Adrenal gland (tissue), 12 donors: ENCODE data around the gene UCN2. TPM values are rescaled to one million over a fixed set of nuclear protein-coding genes. Genes with fewer than 3 reads are reported as not detected.

Source experiments
- DNase-seq, 7 donors: peaks; one replicate each; pipeline ENCODE4 v3.0.0-alpha.2; 2019 to 2020
- H3K27ac ChIP-seq, 5 donors: fragments of 200-600 bp; sonication (generic) in 4 of 5; 1 replicate in 3 of 5; 2 replicates in 2 of 5; pipeline versions ENCODE4 v1.5.1 to v1.8.0; 2016 to 2020; ENCODE audit warnings: mild to moderate bottlenecking in 1 of 5
- H3K27me3 ChIP-seq: fragments of 200-600 bp; 2 replicates; pipeline ENCODE4 v1.8.0; 2021
- H3K36me3 ChIP-seq, 2 donors: fragments of 200-600 bp; replicated peaks in 1 of 2; 1 replicate in 1 of 2; 2 replicates in 1 of 2; pipeline versions ENCODE4 v1.5.1 to v1.8.0; 2018 to 2022
- H3K4me1 ChIP-seq, 2 donors: fragments of 200-600 bp; replicated peaks in 1 of 2; 1 replicate in 1 of 2; 2 replicates in 1 of 2; pipeline versions ENCODE4 v1.5.1 to v1.8.0; 2018 to 2021
- H3K4me3 ChIP-seq, 4 donors: fragments of 200-600 bp; sonication (generic) in 3 of 4; one replicate each; pipeline ENCODE4 v1.5.1; 2016 to 2018
- H3K9me3 ChIP-seq, 3 donors: fragments of 200-600 bp; sonication (generic) in 1 of 3; replicated peaks in 1 of 3; 1 replicate in 2 of 3; 2 replicates in 1 of 3; pipeline versions ENCODE4 v1.5.1 to v1.8.0; 2016 to 2021
- CTCF ChIP-seq, 6 experiments: fragments of 450-650 bp in 4 of 6; fragments of 200-600 bp in 2 of 6; sonication (generic) in 1 of 6; IDR thresholded peaks; 1 replicate in 5 of 6; 2 replicates in 1 of 6; pipeline versions ENCODE4 v1.5.1 to v1.8.0; 2016 to 2021; ENCODE audit warnings: antibody characterized with exemption in 6 of 6, mild to moderate bottlenecking in 2 of 6, moderate library complexity in 1 of 6
- POLR2A ChIP-seq, 2 donors: fragments of 450-650 bp; IDR thresholded peaks; one replicate each; pipeline ENCODE4 v1.6.1; 2017; ENCODE audit warnings: antibody characterized with exemption in 2 of 2, mild to moderate bottlenecking in 2 of 2, moderate library complexity in 1 of 2
- WGBS, 4 donors: extraction: QIAGEN DNeasy Blood & Tissue Kit in 2 of 4; methylation state at CpG; one replicate each; pipeline versions ENCODE4 v1.1.5 to v1.1.7; 2013 to 2017; 5-methylcytosine and 5-hydroxymethylcytosine counted together
- intact Hi-C, 2 donors: fragments of 100-400 bp; cut with DNase I; formaldehyde crosslinking; loops; one replicate each; pipeline versions ENCODE4 v1.14.1 to v1.15.0; 2022 to 2023
- polyA plus RNA-seq, 3 donors: library from polyadenylated mRNA; stranded (reverse); fragments of 200-250 nt in 2 of 3; fragments of 350-450 nt in 1 of 3; fragmentation: Illumina TruSeq in 1 of 3; extraction: RNeasy Lipid Tissue Mini Kit (QIAGEN cat#74804) in 1 of 3; gene quantifications; one replicate each; pipeline ENCODE4 v1.2.3, GENCODE V29; 2013 to 2014
- total RNA-seq, 9 donors: library from RNA; depleted of rRNA in 4 of 9; stranded (reverse); fragments of >200 nt in 4 of 9; fragments of 120-200 nt in 1 of 9; fragmentation: NEBNext Ultra II Directional in 1 of 9; extraction: Animal tissue kit (Norgen Biotek cat#: 25700) in 1 of 9; gene quantifications; one replicate each; pipeline versions ENCODE4 v1.1.0 to v1.2.4, GENCODE V29; 2013 to 2023
- donor health status: healthy with polysubstance abuse.
- donor health status: Bipolar disorder and iron deficiency.
- donor health status: DM: yes; HTN: yes; CAD: no.
- donor health status: DM: no; HTN: no; CAD: no.
- donor health status: DM: no; HTN: no; CAD: no.
- donor health status: DM: yes; HTN: yes; CAD: no.

The UCN2 gene
- total and polyA plus RNA-seq, 12 donors, result 0.14 to 0.32 (median 0.20) TPM; not detected in 9

DNA sequence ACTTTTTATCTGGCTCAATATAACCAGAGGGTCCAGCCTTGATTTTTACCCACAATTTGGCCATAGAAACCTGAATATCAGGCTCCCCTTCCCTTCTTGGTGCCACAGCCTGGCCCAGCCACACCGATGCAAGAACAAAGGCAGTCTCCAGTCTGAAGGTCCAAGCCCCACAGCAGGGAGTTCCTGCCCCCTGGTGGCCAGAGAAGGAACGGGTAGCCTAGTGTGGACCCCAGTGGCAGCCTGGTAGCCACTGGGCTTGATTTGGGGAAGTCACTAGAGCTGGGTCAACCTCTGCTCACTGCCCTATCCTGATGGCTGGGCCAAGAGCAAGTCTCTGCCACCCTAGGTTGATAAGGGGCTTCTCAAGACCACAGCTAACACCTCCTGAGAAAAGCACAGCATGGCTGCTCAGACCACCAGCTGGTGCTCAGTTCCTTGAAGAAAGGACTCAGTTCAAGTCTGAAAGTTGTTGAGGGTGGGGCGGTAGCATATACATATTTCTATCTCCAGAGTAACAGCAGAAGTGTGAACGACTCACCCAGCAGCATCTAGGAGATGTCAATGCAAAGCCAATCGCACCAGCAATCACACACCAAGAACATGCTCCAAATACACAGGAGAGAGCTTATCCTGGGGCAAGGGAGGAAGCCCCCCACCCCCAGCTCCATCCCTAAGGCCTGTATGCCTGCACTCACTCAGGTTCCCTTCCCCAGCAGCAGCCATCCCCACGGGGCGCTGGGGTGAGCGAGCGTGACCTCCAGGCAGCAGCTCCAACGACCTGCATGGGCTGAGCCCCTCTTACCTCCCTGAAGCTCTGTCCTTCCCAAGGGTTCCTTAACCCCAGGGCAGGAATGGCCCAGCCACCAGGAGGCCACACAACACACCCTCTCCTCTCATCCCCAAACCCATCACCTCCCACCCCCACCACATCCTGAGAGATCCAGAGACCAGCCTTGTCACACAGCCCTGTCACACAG lies 14.6 kb downstream of the UCN2 start:
- Histone ChIP-seq H3K4me3 (no peak overlapping the region), H3K4me1 (no peaks in the 10 kb centered on the region), H3K27me3 (no peaks in the 10 kb centered on the region), H3K27ac (no peak overlapping the region), H3K9me3 (no peaks in the 10 kb centered on the region), H3K36me3 (peaks cover 0 to 4% of the 10 kb centered on the region in 2 donors)
- intact Hi-C loops, result loop anchor here in 1 of 2 donors (2.0 kb wide), 1 partner anchor 84 kb away; no protein-coding TSS in a partner anchor
- no peak for TF ChIP-seq POLR2A (IDR thresholded peaks at IDR 0.05)
- TF ChIP-seq CTCF (IDR thresholded peaks at IDR 0.05), result peak; percentile 95 to 98 (median 96)
- peak; percentile 86 to 95 (median 88) for DNase-seq
- WGBS, 4 donors, result 50 to 66% (median 59%) methylated on average over 4 to 10 of the region's 10 CpGs

- H3K27me3 ChIP-seq, result no peaks in the 10 kb centered on the region
- peaks cover 0 to 4% of the 10 kb centered on the region in 2 donors for H3K36me3 ChIP-seq
- WGBS, 4 donors, result 65 to 74% (median 71%) methylated on average over 5 of the region's 5 CpGs
- TF ChIP-seq POLR2A (IDR thresholded peaks at IDR 0.05), result no peak
- no peak for TF ChIP-seq CTCF (IDR thresholded peaks at IDR 0.05)
- intact Hi-C loops, result loop anchor here in 1 of 2 donors (2.0 kb wide), 1 partner anchor 83 kb away; no protein-coding TSS in a partner anchor
- peaks cover 0 to 3% of the 10 kb centered on the region in 2 donors for H3K4me1 ChIP-seq
- H3K27ac ChIP-seq, result no peak overlapping the region
- no peak for DNase-seq
- no peaks in the 10 kb centered on the region for H3K9me3 ChIP-seq
- H3K4me3 ChIP-seq, result no peak overlapping the region
Observed at GRCh38 chr3:48548126-48548525, 15.5 kb downstream of the UCN2 start.

DNA sequence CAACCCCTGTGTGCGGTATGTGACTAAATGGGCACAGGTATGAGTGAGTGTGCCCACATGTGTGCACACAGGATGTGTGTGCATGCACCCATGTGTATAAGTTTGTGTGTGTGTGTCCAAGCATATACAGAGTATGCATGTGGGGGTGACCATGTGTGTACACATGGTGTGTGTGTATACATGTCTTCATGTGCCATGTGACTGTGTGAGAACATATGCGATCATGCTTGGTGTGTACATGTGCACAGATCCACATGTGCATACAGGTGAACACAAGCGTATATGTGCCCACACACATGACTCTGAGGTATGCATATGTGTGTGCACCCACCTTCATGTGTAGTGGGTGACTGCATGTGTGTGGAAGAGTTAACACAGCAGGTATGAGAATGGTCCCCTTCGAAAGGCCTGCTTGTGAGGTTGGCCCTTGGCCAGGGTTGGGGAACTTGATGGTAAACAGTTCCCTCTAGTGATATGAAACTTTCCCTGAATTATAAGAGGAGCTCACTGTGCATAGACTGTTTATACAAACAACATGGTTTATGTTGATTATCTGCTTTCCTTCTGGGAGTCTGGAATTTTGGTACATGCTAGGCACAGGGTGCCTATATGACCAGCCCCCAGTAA lies 17.3 kb downstream of the UCN2 start:
- Histone ChIP-seq H3K27ac (no peak overlapping the region), H3K4me1 (peaks cover 0 to 3% of the 10 kb centered on the region in 2 donors), H3K4me3 (no peak overlapping the region), H3K36me3 (peaks cover 0 to 4% of the 10 kb centered on the region in 2 donors), H3K27me3 (no peaks in the 10 kb centered on the region), H3K9me3 (no peaks in the 10 kb centered on the region)
- intact Hi-C loops, result no loop called here
- TF ChIP-seq POLR2A (IDR thresholded peaks at IDR 0.05) (no peak), CTCF (IDR thresholded peaks at IDR 0.05) (no peak)
- 35 to 79% (median 74%) methylated on average over 3 to 4 of the region's 4 CpGs for WGBS, 4 donors
- peak in 1 of 7 donors; percentile 21 for DNase-seq

DNA sequence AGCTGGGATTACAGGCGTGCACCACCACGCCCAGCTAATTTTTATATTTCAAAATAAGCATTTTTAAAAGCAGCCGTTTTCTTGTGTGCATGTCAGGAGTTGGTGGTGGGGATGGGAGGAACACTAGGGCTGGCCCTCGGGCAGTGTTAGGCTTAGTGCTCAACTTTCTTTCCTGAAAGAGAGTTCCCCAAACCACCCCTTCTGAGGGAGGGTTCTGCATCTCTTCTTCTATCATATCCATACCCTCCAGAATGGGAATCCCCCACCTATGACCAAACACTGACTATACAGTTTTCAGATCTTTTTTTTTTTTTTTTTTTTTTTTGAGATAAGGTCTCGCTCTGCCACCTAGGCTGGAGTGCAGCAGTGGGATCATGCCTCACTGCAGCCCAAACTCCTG lies 19.4 kb downstream of the UCN2 start:
- Histone ChIP-seq H3K27me3 (no peaks in the 10 kb centered on the region), H3K4me3 (no peak overlapping the region), H3K27ac (no peak overlapping the region), H3K9me3 (no peaks in the 10 kb centered on the region), H3K36me3 (peaks cover 0 to 4% of the 10 kb centered on the region in 2 donors), H3K4me1 (peaks cover 0 to 3% of the 10 kb centered on the region in 2 donors)
- TF ChIP-seq CTCF (IDR thresholded peaks at IDR 0.05) (no peak), POLR2A (IDR thresholded peaks at IDR 0.05) (no peak)
- intact Hi-C loops, result no loop called here
- no peak for DNase-seq
- 75 to 86% (median 80%) methylated on average over 5 of the region's 5 CpGs for WGBS, 4 donors
